GM12878 (cell line): ENCODE data around the gene HDAC2. TPM values are rescaled to one million over a fixed set of nuclear protein-coding genes. Genes with fewer than 3 reads are reported as not detected.

ENCODE experiments used
- ATAC-seq: fragments of 200-7000 bp; cut with Tn5 transposase; 3 replicates; pipeline ENCODE4 v1.9.1; 2020; ENCODE audit warnings: mild to moderate bottlenecking, moderate library complexity
- BruUV-seq: library from RNA; stranded (reverse); fragments of 400-500 nt; replicated peaks from 2 replicates; lab custom pipeline; 2021; lab: Mats Ljungman, UMichigan
- CTCF ChIA-PET: fragments of 300-600 bp; sonication (Branson Sonifier 250); formaldehyde crosslinking; extraction: SDS; loops from one replicate; lab custom pipeline; 2021; ENCODE audit warnings: inconsistent platforms; lab: Yijun Ruan, JAX
- POLR2A ChIA-PET: fragments of 350-600 bp; formaldehyde crosslinking; extraction: SDS; loops from one replicate; lab custom pipeline; 2021; ENCODE audit warnings: inconsistent platforms; lab: Charles Lee
- RAD21 ChIA-PET: fragments of 300-600 bp; sonication (Branson Sonifier 250); formaldehyde crosslinking; loops from one replicate; lab custom pipeline; 2023; ENCODE audit warnings: antibody characterized with exemption; ENCODE audit not compliant: unreplicated experiment; lab: Charles Lee
- SMC1A ChIA-PET: fragments of 300-600 bp; sonication (Branson Sonifier 250); formaldehyde crosslinking; loops from one replicate; lab custom pipeline; 2023; ENCODE audit not compliant: unreplicated experiment, uncharacterized antibody; lab: Charles Lee
- DNase-seq: peaks from one replicate; pipeline ENCODE4 v3.0.0-alpha.2; 2011; ENCODE audit warnings: low read depth, low spot score
- FAIRE-seq: peaks from 3 replicates; lab custom pipeline; 2011; peaks lifted over from hg19 to GRCh38; lab: Jason Lieb, UNC
- H2AFZ ChIP-seq: 2 replicates; pipeline ENCODE4 v1.6.0; 2011; ENCODE audit warnings: low read depth, low read length, control low read depth; ENCODE audit not compliant: control insufficient read depth
- H3K27ac ChIP-seq: 2 replicates; pipeline ENCODE4 v1.5.1; 2011; ENCODE audit warnings: control low read depth; ENCODE audit not compliant: control insufficient read depth, insufficient read depth
- H3K27me3 ChIP-seq, 2 experiments: replicated peaks in 1 of 2; 2 replicates each; pipeline versions ENCODE4 v1.6.0 to v1.6.1; 2011; ENCODE audit warnings: low read length in 1 of 2; ENCODE audit not compliant: control insufficient read depth in 2 of 2, insufficient read depth in 2 of 2
- H3K36me3 ChIP-seq, 2 experiments: 2 replicates each; pipeline ENCODE4 v1.5.1; 2011; ENCODE audit warnings: low read length in 1 of 2; ENCODE audit not compliant: control insufficient read depth in 2 of 2, insufficient read depth in 2 of 2
- H3K4me1 ChIP-seq: 2 replicates; pipeline ENCODE4 v1.6.1; 2011; ENCODE audit warnings: mild to moderate bottlenecking, low read length, moderate library complexity, mixed read lengths; ENCODE audit not compliant: control insufficient read depth, insufficient read depth
- H3K4me2 ChIP-seq: 2 replicates; pipeline ENCODE4 v1.6.0; 2011; ENCODE audit warnings: control low read depth; ENCODE audit not compliant: control insufficient read depth, insufficient read depth
- H3K4me3 ChIP-seq: fragments of 200-600 bp; sonication (generic); 2 replicates; pipeline ENCODE4 v1.5.1; 2016
- H3K79me2 ChIP-seq: 2 replicates; pipeline ENCODE4 v1.6.0; 2011; ENCODE audit warnings: low read length; ENCODE audit not compliant: control insufficient read depth, insufficient read depth
- H3K9ac ChIP-seq: 2 replicates; pipeline ENCODE4 v1.8.0; 2011; ENCODE audit warnings: low read length, control low read depth, mixed read lengths; ENCODE audit not compliant: control insufficient read depth, insufficient read depth
- H3K9me3 ChIP-seq: replicated peaks from 3 replicates; pipeline ENCODE4 v1.5.1; 2011; ENCODE audit warnings: mild to moderate bottlenecking, low read length; ENCODE audit not compliant: control insufficient read depth, insufficient read depth
- H4K20me1 ChIP-seq: 2 replicates; pipeline ENCODE4 v1.6.0; 2011; ENCODE audit not compliant: control insufficient read depth, insufficient read depth
- EZH2 ChIP-seq: IDR thresholded peaks from 2 replicates; pipeline ENCODE4 v1.6.1; 2012; ENCODE audit warnings: low read depth, mild to moderate bottlenecking, control low read depth, inconsistent platforms, low read length, borderline replicate concordance; ENCODE audit not compliant: control insufficient read depth
- GABPA ChIP-seq: IDR thresholded peaks from 2 replicates; pipeline ENCODE4 v1.6.1; 2014; ENCODE audit warnings: antibody characterized with exemption, low read depth, mild to moderate bottlenecking, inconsistent platforms
- MTA3 ChIP-seq: IDR thresholded peaks from 2 replicates; pipeline ENCODE4 v1.6.1; 2012; ENCODE audit warnings: low read length, inconsistent platforms, borderline replicate concordance
- NR2C2 ChIP-seq: IDR thresholded peaks from 2 replicates; pipeline ENCODE4 v1.6.1; 2011; ENCODE audit warnings: borderline replicate concordance, low read depth; ENCODE audit not compliant: control insufficient read depth, insufficient read length
- PAX5 ChIP-seq: IDR thresholded peaks from 2 replicates; pipeline ENCODE4 v1.6.1; 2011; ENCODE audit warnings: low read depth, low read length, borderline replicate concordance
- PAX8 ChIP-seq: fragments of 450-650 bp; IDR thresholded peaks from 2 replicates; pipeline ENCODE4 v1.6.1; 2017; ENCODE audit warnings: mild to moderate bottlenecking, moderate library complexity
- PML ChIP-seq: IDR thresholded peaks from 2 replicates; pipeline ENCODE4 v1.6.1; 2012; ENCODE audit warnings: low read length, inconsistent platforms
- RB1 ChIP-seq: fragments of 450-650 bp; formaldehyde crosslinking; IDR thresholded peaks from 2 replicates; pipeline ENCODE4 v1.6.1; 2017; ENCODE audit warnings: mild to moderate bottlenecking, borderline replicate concordance
- TAF1 ChIP-seq: IDR thresholded peaks from 2 replicates; pipeline ENCODE4 v1.6.1; 2011; ENCODE audit warnings: mild to moderate bottlenecking, low read depth, low read length, borderline replicate concordance
- TARDBP ChIP-seq: IDR thresholded peaks from 2 replicates; pipeline ENCODE4 v1.6.1; 2016; ENCODE audit warnings: borderline replicate concordance
- ZBED1 ChIP-seq: IDR thresholded peaks from 2 replicates; pipeline ENCODE4 v1.6.1; 2016; ENCODE audit warnings: borderline replicate concordance
- ZNF24 ChIP-seq: fragments of 450-650 bp; IDR thresholded peaks from 2 replicates; pipeline ENCODE4 v1.6.1; 2017; ENCODE audit warnings: antibody characterized with exemption, mild to moderate bottlenecking
- whole genome bisulfite sequencing: methylation state at CpG from one replicate; pipeline ENCODE4 v1.1.6; 2016; ENCODE audit warnings: low lambda C conversion rate; ENCODE audit not compliant: insufficient replicate concordance, insufficient coverage; ENCODE audit errors: missing lambda C conversion rate; 5-methylcytosine and 5-hydroxymethylcytosine counted together
- in situ Hi-C: fragments of 300-500 bp; cut with MboI; formaldehyde crosslinking; loops from 9 replicates; pipeline ENCODE4 v1.14.3; 2018; ENCODE audit warnings: mixed read lengths
- intact Hi-C: fragments of 100-400 bp; cut with micrococcal nuclease; formaldehyde crosslinking; loops from one replicate; pipeline ENCODE4 v1.14.2; 2022; ENCODE audit not compliant: unreplicated experiment
- polyA plus RNA-seq, 11 experiments: library from polyadenylated mRNA; depleted of rRNA in 4 of 11; unstranded in 6 of 11; stranded (reverse) in 5 of 11; fragments of >200 nt; fragmentation: Nextera tagmentation in 4 of 11; fragmentation: Illumina TruSeq in 1 of 11; extraction: Ambion mirVana in 4 of 11; extraction: Trizol in 1 of 11; gene quantifications; 1 replicate in 1 of 11; 2 replicates in 10 of 11; pipeline versions ENCODE4 v1.2.1 to v1.2.3, GENCODE V29; 2011 to 2016; ENCODE audit warnings: inconsistent platforms in 2 of 11, missing spikeins in 2 of 11, low read depth in 1 of 11
- total RNA-seq, 4 experiments: library from RNA; depleted of rRNA in 3 of 4; stranded (reverse); fragments of >200 nt in 3 of 4; fragmentation: Illumina TruSeq in 1 of 4; extraction: Trizol in 1 of 4; gene quantifications; 2 replicates each; pipeline versions ENCODE4 v1.2.1 to v1.2.3, GENCODE V29; 2013 to 2021
- TF ChIP-seq, protein P1 (sequence below): fragments of 450-650 bp; IDR thresholded peaks from 2 replicates; pipeline ENCODE4 v1.6.1; 2017; ENCODE audit warnings: antibody characterized with exemption, mild to moderate bottlenecking, moderate library complexity
- TF ChIP-seq, protein P2 (sequence below): IDR thresholded peaks from 2 replicates; pipeline ENCODE4 v1.6.1; 2012; ENCODE audit warnings: low read depth, low read length, improper control_type of control experiment
- TF ChIP-seq, protein P3 (sequence below): fragments of 450-650 bp; IDR thresholded peaks from 2 replicates; pipeline ENCODE4 v1.6.1; 2017; ENCODE audit warnings: mild to moderate bottlenecking, moderate library complexity

The HDAC2 gene
- total and polyA plus RNA-seq, 10 of the 15 experiments (the other 5 are each of a cell fraction or from before 2014, with no cell fraction given) = 40.4 to 210 (median 114) TPM

GRCh38 chr6:113886512-113886911 is 84.4 kb downstream of the HDAC2 start:
- ATAC-seq = no peak
- Histone ChIP-seq H2AFZ (no peak overlapping the region), H3K79me2 (no peaks in the 10 kb centered on the region), H3K27ac (no peak overlapping the region), H3K27me3 (no peaks in the 10 kb centered on the region), H3K4me1 (no peaks in the 10 kb centered on the region), H3K4me2 (no peak overlapping the region), H3K4me3 (no peak overlapping the region), H3K9ac (no peak overlapping the region), H4K20me1 (no peaks in the 10 kb centered on the region), H3K9me3 (no peaks in the 10 kb centered on the region), H3K36me3 (no peaks in the 10 kb centered on the region)
- BruUV-seq = no TSS peak
- ChIA-PET POLR2A (no interaction called here), CTCF (no interaction called here), SMC1A (no interaction called here), RAD21 (no interaction called here)
- in situ Hi-C loops = loop anchor here (10.0 kb wide), 2 partner anchors 692 to 1112 kb away; no protein-coding TSS in a partner anchor
- intact Hi-C loops = no loop called here
- TF ChIP-seq TAF1 = no peak
- TF ChIP-seq, protein P1, sequence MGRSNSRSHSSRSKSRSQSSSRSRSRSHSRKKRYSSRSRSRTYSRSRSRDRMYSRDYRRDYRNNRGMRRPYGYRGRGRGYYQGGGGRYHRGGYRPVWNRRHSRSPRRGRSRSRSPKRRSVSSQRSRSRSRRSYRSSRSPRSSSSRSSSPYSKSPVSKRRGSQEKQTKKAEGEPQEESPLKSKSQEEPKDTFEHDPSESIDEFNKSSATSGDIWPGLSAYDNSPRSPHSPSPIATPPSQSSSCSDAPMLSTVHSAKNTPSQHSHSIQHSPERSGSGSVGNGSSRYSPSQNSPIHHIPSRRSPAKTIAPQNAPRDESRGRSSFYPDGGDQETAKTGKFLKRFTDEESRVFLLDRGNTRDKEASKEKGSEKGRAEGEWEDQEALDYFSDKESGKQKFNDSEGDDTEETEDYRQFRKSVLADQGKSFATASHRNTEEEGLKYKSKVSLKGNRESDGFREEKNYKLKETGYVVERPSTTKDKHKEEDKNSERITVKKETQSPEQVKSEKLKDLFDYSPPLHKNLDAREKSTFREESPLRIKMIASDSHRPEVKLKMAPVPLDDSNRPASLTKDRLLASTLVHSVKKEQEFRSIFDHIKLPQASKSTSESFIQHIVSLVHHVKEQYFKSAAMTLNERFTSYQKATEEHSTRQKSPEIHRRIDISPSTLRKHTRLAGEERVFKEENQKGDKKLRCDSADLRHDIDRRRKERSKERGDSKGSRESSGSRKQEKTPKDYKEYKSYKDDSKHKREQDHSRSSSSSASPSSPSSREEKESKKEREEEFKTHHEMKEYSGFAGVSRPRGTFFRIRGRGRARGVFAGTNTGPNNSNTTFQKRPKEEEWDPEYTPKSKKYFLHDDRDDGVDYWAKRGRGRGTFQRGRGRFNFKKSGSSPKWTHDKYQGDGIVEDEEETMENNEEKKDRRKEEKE = no peak
- TF ChIP-seq, protein P2, sequence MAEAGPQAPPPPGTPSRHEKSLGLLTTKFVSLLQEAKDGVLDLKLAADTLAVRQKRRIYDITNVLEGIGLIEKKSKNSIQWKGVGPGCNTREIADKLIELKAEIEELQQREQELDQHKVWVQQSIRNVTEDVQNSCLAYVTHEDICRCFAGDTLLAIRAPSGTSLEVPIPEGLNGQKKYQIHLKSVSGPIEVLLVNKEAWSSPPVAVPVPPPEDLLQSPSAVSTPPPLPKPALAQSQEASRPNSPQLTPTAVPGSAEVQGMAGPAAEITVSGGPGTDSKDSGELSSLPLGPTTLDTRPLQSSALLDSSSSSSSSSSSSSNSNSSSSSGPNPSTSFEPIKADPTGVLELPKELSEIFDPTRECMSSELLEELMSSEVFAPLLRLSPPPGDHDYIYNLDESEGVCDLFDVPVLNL = no peak
- TF ChIP-seq PML = no peak
- TF ChIP-seq RB1 = no peak
- no peak for TF ChIP-seq PAX8
- TF ChIP-seq, protein P3, sequence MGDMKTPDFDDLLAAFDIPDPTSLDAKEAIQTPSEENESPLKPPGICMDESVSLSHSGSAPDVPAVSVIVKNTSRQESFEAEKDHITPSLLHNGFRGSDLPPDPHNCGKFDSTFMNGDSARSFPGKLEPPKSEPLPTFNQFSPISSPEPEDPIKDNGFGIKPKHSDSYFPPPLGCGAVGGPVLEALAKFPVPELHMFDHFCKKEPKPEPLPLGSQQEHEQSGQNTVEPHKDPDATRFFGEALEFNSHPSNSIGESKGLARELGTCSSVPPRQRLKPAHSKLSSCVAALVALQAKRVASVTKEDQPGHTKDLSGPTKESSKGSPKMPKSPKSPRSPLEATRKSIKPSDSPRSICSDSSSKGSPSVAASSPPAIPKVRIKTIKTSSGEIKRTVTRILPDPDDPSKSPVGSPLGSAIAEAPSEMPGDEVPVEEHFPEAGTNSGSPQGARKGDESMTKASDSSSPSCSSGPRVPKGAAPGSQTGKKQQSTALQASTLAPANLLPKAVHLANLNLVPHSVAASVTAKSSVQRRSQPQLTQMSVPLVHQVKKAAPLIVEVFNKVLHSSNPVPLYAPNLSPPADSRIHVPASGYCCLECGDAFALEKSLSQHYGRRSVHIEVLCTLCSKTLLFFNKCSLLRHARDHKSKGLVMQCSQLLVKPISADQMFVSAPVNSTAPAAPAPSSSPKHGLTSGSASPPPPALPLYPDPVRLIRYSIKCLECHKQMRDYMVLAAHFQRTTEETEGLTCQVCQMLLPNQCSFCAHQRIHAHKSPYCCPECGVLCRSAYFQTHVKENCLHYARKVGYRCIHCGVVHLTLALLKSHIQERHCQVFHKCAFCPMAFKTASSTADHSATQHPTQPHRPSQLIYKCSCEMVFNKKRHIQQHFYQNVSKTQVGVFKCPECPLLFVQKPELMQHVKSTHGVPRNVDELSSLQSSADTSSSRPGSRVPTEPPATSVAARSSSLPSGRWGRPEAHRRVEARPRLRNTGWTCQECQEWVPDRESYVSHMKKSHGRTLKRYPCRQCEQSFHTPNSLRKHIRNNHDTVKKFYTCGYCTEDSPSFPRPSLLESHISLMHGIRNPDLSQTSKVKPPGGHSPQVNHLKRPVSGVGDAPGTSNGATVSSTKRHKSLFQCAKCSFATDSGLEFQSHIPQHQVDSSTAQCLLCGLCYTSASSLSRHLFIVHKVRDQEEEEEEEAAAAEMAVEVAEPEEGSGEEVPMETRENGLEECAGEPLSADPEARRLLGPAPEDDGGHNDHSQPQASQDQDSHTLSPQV = no peak
- no peak for TF ChIP-seq ZNF24
- no peak for TF ChIP-seq PAX5
- no peak for TF ChIP-seq EZH2
- no peak for TF ChIP-seq NR2C2
- no peak for TF ChIP-seq MTA3
- TF ChIP-seq ZBED1 = no peak
- no peak for TF ChIP-seq TARDBP
- TF ChIP-seq GABPA = no peak
- 89% methylated on average over 1 of the region's 1 CpG for WGBS
- FAIRE-seq = no peak
- no peak for DNase-seq
